Astrocyte (in vitro differentiated cells and primary cell): ENCODE measurements around the gene CCDC93. TPM values are rescaled to one million over a fixed set of nuclear protein-coding genes. Genes with fewer than 3 reads are reported as not detected.

Experiments
- DNase-seq: peaks from one replicate; pipeline ENCODE4 v3.0.0-alpha.2; 2010; ENCODE audit warnings: low read depth
- FAIRE-seq: peaks from 2 replicates; lab custom pipeline; 2011; peaks lifted over from hg19 to GRCh38; lab: Jason Lieb, UNC
- H2AFZ ChIP-seq: 2 replicates; pipeline ENCODE4 v1.6.0; 2012; ENCODE audit warnings: low read depth, low read length, inconsistent platforms
- H3K27ac ChIP-seq: 2 replicates; pipeline ENCODE4 v1.5.1; 2011; ENCODE audit warnings: low read depth, low read length, inconsistent platforms
- H3K27me3 ChIP-seq: 2 replicates; pipeline ENCODE4 v1.6.0; 2011; ENCODE audit warnings: low read length, inconsistent platforms; ENCODE audit not compliant: insufficient read depth
- H3K36me3 ChIP-seq: 2 replicates; pipeline ENCODE4 v1.5.1; 2011; ENCODE audit warnings: low read length, inconsistent platforms; ENCODE audit not compliant: insufficient read depth
- H3K4me1 ChIP-seq: 2 replicates; pipeline ENCODE4 v1.5.1; 2011; ENCODE audit warnings: low read length, inconsistent platforms; ENCODE audit not compliant: insufficient read depth
- H3K4me2 ChIP-seq: 2 replicates; pipeline ENCODE4 v1.6.0; 2012; ENCODE audit warnings: low read length, inconsistent platforms
- H3K4me3 ChIP-seq: 2 replicates; pipeline ENCODE4 v1.5.1; 2011; ENCODE audit warnings: low read depth, mild to moderate bottlenecking, low read length, inconsistent platforms; ENCODE audit not compliant: insufficient read depth
- H3K79me2 ChIP-seq: 2 replicates; pipeline ENCODE4 v1.6.0; 2012; ENCODE audit warnings: mild to moderate bottlenecking, low read length, inconsistent platforms; ENCODE audit not compliant: insufficient read depth
- H3K9ac ChIP-seq: 2 replicates; pipeline ENCODE4 v1.6.0; 2012; ENCODE audit warnings: mild to moderate bottlenecking, low read length, inconsistent platforms
- H3K9me3 ChIP-seq: 2 replicates; pipeline ENCODE4 v1.5.1; 2012; ENCODE audit warnings: low read depth, mild to moderate bottlenecking, low read length, inconsistent platforms; ENCODE audit not compliant: insufficient read depth
- H4K20me1 ChIP-seq: 2 replicates; pipeline ENCODE4 v1.6.0; 2012; ENCODE audit warnings: low read length, inconsistent platforms; ENCODE audit not compliant: insufficient read depth
- H3K27ac Mint-ChIP-seq: one replicate; pipeline ENCODE4 v1.8.0; 2021; ENCODE audit warnings: mild to moderate bottlenecking, mixed read lengths; ENCODE audit not compliant: unreplicated experiment
- H3K27me3 Mint-ChIP-seq: one replicate; pipeline ENCODE4 v1.8.0; 2021; ENCODE audit warnings: low read depth, mixed read lengths; ENCODE audit not compliant: unreplicated experiment
- H3K36me3 Mint-ChIP-seq: one replicate; pipeline ENCODE4 v1.8.0; 2021; ENCODE audit warnings: low read depth, mixed read lengths; ENCODE audit not compliant: unreplicated experiment
- H3K4me1 Mint-ChIP-seq: one replicate; pipeline ENCODE4 v1.8.0; 2021; ENCODE audit warnings: low read depth, mixed read lengths; ENCODE audit not compliant: unreplicated experiment
- H3K4me3 Mint-ChIP-seq: one replicate; pipeline ENCODE4 v1.8.0; 2021; ENCODE audit warnings: mild to moderate bottlenecking, moderate library complexity, mixed read lengths; ENCODE audit not compliant: unreplicated experiment
- H3K9me3 Mint-ChIP-seq: one replicate; pipeline ENCODE4 v1.8.0; 2021; ENCODE audit warnings: mild to moderate bottlenecking, mixed read lengths; ENCODE audit not compliant: unreplicated experiment
- CTCF ChIP-seq: IDR thresholded peaks from 2 replicates; pipeline ENCODE4 v1.5.1; 2011; ENCODE audit warnings: low read depth, mild to moderate bottlenecking, inconsistent platforms, low read length, moderate library complexity; ENCODE audit not compliant: insufficient read depth
- EZH2 ChIP-seq: IDR thresholded peaks from 2 replicates; pipeline ENCODE4 v1.6.1; 2012; ENCODE audit warnings: mild to moderate bottlenecking, low read length, inconsistent platforms; ENCODE audit not compliant: insufficient read depth
- total RNA-seq: library from RNA; stranded (reverse); gene quantifications from 2 replicates; pipeline ENCODE4 v1.2.1, GENCODE V29; 2021

The CCDC93 gene
- total RNA-seq, 1 donor from 2014 or later = 29.1 TPM

GRCh38 chr2:117973498-117974082 is 40.3 kb downstream of the CCDC93 start:
- Histone ChIP-seq H3K36me3 (peaks cover 21% of the 10 kb centered on the region), H3K79me2 (peaks cover 3% of the 10 kb centered on the region), H3K27me3 (no peaks in the 10 kb centered on the region), H4K20me1 (no peaks in the 10 kb centered on the region), H3K4me2 (no peak overlapping the region), H3K9me3 (no peaks in the 10 kb centered on the region), H2AFZ (no peak overlapping the region), H3K9ac (peak overlapping the region; percentile 67), H3K4me3 (no peak overlapping the region), H3K4me1 (peaks cover 20% of the 10 kb centered on the region), H3K27ac (peak overlapping the region; percentile 79)
- no peaks in the 10 kb centered on the region for H3K9me3 Mint-ChIP-seq
- no peak for TF ChIP-seq EZH2
- TF ChIP-seq CTCF = no peak
- H3K36me3 Mint-ChIP-seq = peaks cover 20% of the 10 kb centered on the region
- FAIRE-seq (no peak), DNase-seq (no peak)
- H3K27me3 Mint-ChIP-seq = no peaks in the 10 kb centered on the region
- H3K27ac Mint-ChIP-seq = peak overlapping the region; percentile 48
- no peak overlapping the region for H3K4me3 Mint-ChIP-seq
- peaks cover 17% of the 10 kb centered on the region for H3K4me1 Mint-ChIP-seq

- Histone ChIP-seq H3K36me3 (peaks cover 26% of the 10 kb centered on the region), H3K27me3 (no peaks in the 10 kb centered on the region), H3K9me3 (no peaks in the 10 kb centered on the region), H3K4me1 (peaks cover 16% of the 10 kb centered on the region), H3K9ac (peak overlapping the region; percentile 67), H3K4me3 (no peak overlapping the region), H4K20me1 (no peaks in the 10 kb centered on the region), H3K79me2 (peaks cover 3% of the 10 kb centered on the region), H2AFZ (no peak overlapping the region), H3K27ac (peak overlapping the region; percentile 79), H3K4me2 (peak overlapping the region; percentile 61)
- Mint-ChIP-seq H3K27ac (peak overlapping the region; percentile 81), H3K9me3 (no peaks in the 10 kb centered on the region), H3K4me3 (peak overlapping the region; percentile 45), H3K4me1 (peaks cover 16% of the 10 kb centered on the region), H3K27me3 (no peaks in the 10 kb centered on the region), H3K36me3 (peaks cover 24% of the 10 kb centered on the region)
- TF ChIP-seq CTCF (peak; percentile 6), EZH2 (no peak)
- DNase-seq (peak; percentile 88), FAIRE-seq (no peak)
These were observed 41.3 kb downstream of the CCDC93 start for GRCh38 chr2:117972476-117973123.

GRCh38 chr2:117968722-117969121 is 45.1 kb downstream of the CCDC93 start:
- Mint-ChIP-seq H3K9me3 (no peaks in the 10 kb centered on the region), H3K4me1 (peaks cover 16% of the 10 kb centered on the region), H3K4me3 (no peak overlapping the region), H3K27ac (no peak overlapping the region), H3K27me3 (no peaks in the 10 kb centered on the region), H3K36me3 (peaks cover 17% of the 10 kb centered on the region)
- H3K36me3 ChIP-seq = peaks cover 19% of the 10 kb centered on the region
- H3K4me1 ChIP-seq = peaks cover 15% of the 10 kb centered on the region
- no peak overlapping the region for H3K4me2 ChIP-seq
- H3K27ac ChIP-seq = no peak overlapping the region
- FAIRE-seq = no peak
- H3K79me2 ChIP-seq = no peaks in the 10 kb centered on the region
- H3K9me3 ChIP-seq = no peaks in the 10 kb centered on the region
- no peaks in the 10 kb centered on the region for H3K27me3 ChIP-seq
- no peaks in the 10 kb centered on the region for H4K20me1 ChIP-seq
- no peak overlapping the region for H3K4me3 ChIP-seq
- H3K9ac ChIP-seq = no peak overlapping the region
- TF ChIP-seq EZH2 (no peak), CTCF (no peak)
- no peak for DNase-seq
- no peak overlapping the region for H2AFZ ChIP-seq
